Common myeloid progenitor, CD34-positive (primary cell): ENCODE data around the gene POLDIP2.
A peak's percentile ranks its signal among the peaks of the same experiment; 100 is the strongest.

Experiments used
- CTCF ChIA-PET: fragments of 350-600 bp; sonication (Branson Sonifier 250); formaldehyde crosslinking; loops from one replicate; lab custom pipeline; 2021; ENCODE audit warnings: antibody characterized with exemption; lab: Charles Lee
- POLR2A ChIA-PET: fragments of 350-600 bp; sonication (Branson Sonifier 250); formaldehyde crosslinking; loops from one replicate; lab custom pipeline; 2021; ENCODE audit warnings: antibody characterized with exemption; lab: Charles Lee
- DNase-seq, 3 donors: peaks; one replicate each; pipeline versions ENCODE4 v3.0.0 to v3.0.0-alpha.2; 2013
- H3K27ac ChIP-seq, 2 experiments: 1 replicate in 1 of 2; 2 replicates in 1 of 2; pipeline ENCODE4 v1.7.0; 2013; ENCODE audit warnings: inconsistent platforms in 2 of 2, low read length in 2 of 2, mild to moderate bottlenecking in 2 of 2, low read depth in 1 of 2, moderate library complexity in 1 of 2; ENCODE audit not compliant: severe bottlenecking in 2 of 2, insufficient read depth in 1 of 2, poor library complexity in 1 of 2
- H3K27me3 ChIP-seq, 5 experiments: replicated peaks in 2 of 5; 1 replicate in 3 of 5; 2 replicates in 2 of 5; pipeline versions ENCODE4 v1.6.1 to v1.7.0; 2013; ENCODE audit warnings: low read length in 4 of 5, mild to moderate bottlenecking in 2 of 5, moderate library complexity in 2 of 5, inconsistent platforms in 1 of 5; ENCODE audit not compliant: insufficient read depth in 5 of 5, control insufficient read depth in 4 of 5
- H3K36me3 ChIP-seq, 4 experiments: 1 replicate in 2 of 4; 2 replicates in 2 of 4; pipeline versions ENCODE4 v1.6.1 to v1.7.0; 2013; ENCODE audit warnings: low read length in 3 of 4, control low read depth in 1 of 4, mild to moderate bottlenecking in 1 of 4; ENCODE audit not compliant: control insufficient read depth in 4 of 4, insufficient read depth in 4 of 4
- H3K4me1 ChIP-seq, 4 experiments: 1 replicate in 3 of 4; 2 replicates in 1 of 4; pipeline versions ENCODE4 v1.6.1 to v1.7.1; 2013; ENCODE audit warnings: low read length in 3 of 4, mild to moderate bottlenecking in 3 of 4, control low read depth in 1 of 4, inconsistent platforms in 1 of 4, moderate library complexity in 1 of 4; ENCODE audit not compliant: control insufficient read depth in 4 of 4, insufficient read depth in 4 of 4; ENCODE audit errors: control extremely low read depth in 1 of 4
- H3K4me3 ChIP-seq, 7 experiments: 1 replicate in 4 of 7; 2 replicates in 3 of 7; pipeline versions ENCODE4 v1.5.1 to v1.7.0; 2013; ENCODE audit warnings: mild to moderate bottlenecking in 7 of 7, low read length in 6 of 7, moderate library complexity in 6 of 7, inconsistent platforms in 2 of 7, low read depth in 2 of 7, control low read depth in 1 of 7; ENCODE audit not compliant: insufficient read depth in 4 of 7, control insufficient read depth in 1 of 7; ENCODE audit errors: extremely low read depth in 1 of 7
- H3K9me3 ChIP-seq, 5 experiments: 1 replicate in 4 of 5; 2 replicates in 1 of 5; pipeline versions ENCODE4 v1.6.1 to v1.7.1; 2013; ENCODE audit warnings: low read length in 4 of 5, mild to moderate bottlenecking in 2 of 5, inconsistent platforms in 1 of 5, low read depth in 1 of 5, moderate library complexity in 1 of 5; ENCODE audit not compliant: control insufficient read depth in 4 of 5, insufficient read depth in 2 of 5; ENCODE audit errors: control extremely low read depth in 1 of 5
- WGBS: methylation state at CpG from one replicate; pipeline ENCODE4 v1.1.5; 2013; ENCODE audit not compliant: insufficient coverage; 5-methylcytosine and 5-hydroxymethylcytosine counted together

Gene POLDIP2

DNA sequence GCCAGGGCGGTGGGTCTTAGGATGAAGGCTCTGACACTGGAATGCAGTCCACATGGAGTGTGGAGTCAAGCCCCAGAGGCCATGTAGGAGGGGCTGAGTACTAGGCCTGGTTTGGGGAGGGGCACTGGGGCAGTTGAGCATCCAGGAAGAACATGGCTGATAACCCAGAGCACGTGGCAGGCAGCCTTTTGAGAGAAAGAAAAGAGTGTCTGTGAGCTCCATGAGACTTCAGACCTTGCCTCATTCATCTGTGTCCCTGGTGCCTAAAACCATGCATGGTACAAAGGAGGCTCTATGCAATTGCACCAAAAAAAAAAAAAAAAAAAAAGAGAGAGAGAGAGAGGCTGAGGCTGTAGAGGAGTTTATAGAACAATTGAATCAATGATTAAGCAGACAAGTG is 34.1 kb upstream of the POLDIP2 start:
- H3K4me1 ChIP-seq: no peaks in the 10 kb centered on the region
- no peaks in the 10 kb centered on the region for H3K9me3 ChIP-seq
- ChIA-PET POLR2A (interaction anchor here (0.6 kb wide), 1 partner anchor 350 kb away, joined by 5 read pairs; no protein-coding TSS in a partner anchor), CTCF (interaction anchor here (0.7 to 1.5 kb wide), 2 partner anchors 13 to 25 kb away, joined by 3 read pairs; no protein-coding TSS in a partner anchor)
- WGBS: 100% methylated on average over 1 of the region's 2 CpGs
- peaks cover 0 to 1% (median 0%) of the 10 kb centered on the region in 5 experiments for H3K27me3 ChIP-seq
- DNase-seq: no peak
- peaks cover 0 to 67% (median 14%) of the 10 kb centered on the region in 4 experiments for H3K36me3 ChIP-seq
- no peak overlapping the region for H3K27ac ChIP-seq
- H3K4me3 ChIP-seq: no peak overlapping the region

DNA sequence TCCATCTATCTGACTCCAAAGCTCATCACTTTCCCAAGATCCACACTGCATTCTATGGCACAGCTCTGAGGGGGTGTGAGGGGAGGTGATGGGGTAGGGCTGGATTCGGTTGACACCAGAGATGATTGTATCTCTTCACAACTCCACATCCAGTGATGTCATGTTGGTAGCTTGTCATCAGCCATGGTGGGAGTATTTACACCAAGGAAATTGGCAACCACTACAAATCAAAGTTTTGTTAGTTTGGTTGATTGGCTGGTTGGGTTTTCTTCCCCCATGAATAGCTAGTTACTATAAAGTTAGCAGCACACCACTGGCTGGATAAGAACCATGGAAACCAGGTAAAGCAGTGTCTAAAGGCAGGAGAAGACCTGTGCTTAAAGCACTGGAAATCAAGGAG is 33.7 kb upstream of the POLDIP2 start:
- WGBS: no CpG with 5 or more reads among the region's 1 CpG

DNA sequence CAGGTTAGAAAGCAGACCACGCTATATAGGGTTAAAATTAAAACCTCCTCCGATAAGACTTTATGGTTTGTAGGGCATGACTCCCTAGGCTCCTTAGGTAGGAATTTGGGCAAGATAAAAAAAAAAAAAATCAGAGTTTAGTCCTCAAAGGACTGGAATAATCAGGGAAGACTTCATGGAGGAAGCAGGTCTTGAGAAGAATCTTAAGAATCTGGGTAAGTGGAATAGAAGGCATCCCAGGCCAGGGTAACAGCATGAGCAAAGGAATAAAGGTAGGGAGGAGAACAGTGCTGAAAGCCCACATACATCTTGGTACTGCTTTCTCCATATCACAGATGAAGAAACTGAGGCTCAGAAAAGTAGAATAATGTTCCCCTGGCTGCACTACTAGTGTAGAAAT is 33.2 kb upstream of the POLDIP2 start:
- ChIA-PET POLR2A (no interaction called here), CTCF (interaction anchor here (0.7 kb wide), 1 partner anchor 25 kb away, joined by 3 read pairs; no protein-coding TSS in a partner anchor)
- Histone ChIP-seq H3K27ac (no peak overlapping the region), H3K27me3 (peaks cover 0 to 3% (median 0%) of the 10 kb centered on the region in 5 experiments), H3K9me3 (no peaks in the 10 kb centered on the region), H3K36me3 (peaks cover 0 to 59% (median 14%) of the 10 kb centered on the region in 4 experiments), H3K4me3 (no peak overlapping the region), H3K4me1 (peaks cover 0 to under 1% (median under 1%) of the 10 kb centered on the region in 4 experiments)
- no peak for DNase-seq
- WGBS: 100% methylated on average over 1 of the region's 2 CpGs

More for the DNA sequence above, 33.7 kb upstream of the POLDIP2 start:
- no peak overlapping the region for H3K27ac ChIP-seq
- CTCF ChIA-PET: interaction anchor here (0.7 to 1.5 kb wide), 2 partner anchors 13 to 25 kb away, joined by 3 read pairs; no protein-coding TSS in a partner anchor
- POLR2A ChIA-PET: no interaction called here
- no peaks in the 10 kb centered on the region for H3K4me1 ChIP-seq
- H3K27me3 ChIP-seq: peaks cover 0 to 2% (median 0%) of the 10 kb centered on the region in 5 experiments
- no peak overlapping the region for H3K4me3 ChIP-seq
- peaks cover 0 to 63% (median 14%) of the 10 kb centered on the region in 4 experiments for H3K36me3 ChIP-seq
- no peak for DNase-seq
- H3K9me3 ChIP-seq: no peaks in the 10 kb centered on the region

DNA sequence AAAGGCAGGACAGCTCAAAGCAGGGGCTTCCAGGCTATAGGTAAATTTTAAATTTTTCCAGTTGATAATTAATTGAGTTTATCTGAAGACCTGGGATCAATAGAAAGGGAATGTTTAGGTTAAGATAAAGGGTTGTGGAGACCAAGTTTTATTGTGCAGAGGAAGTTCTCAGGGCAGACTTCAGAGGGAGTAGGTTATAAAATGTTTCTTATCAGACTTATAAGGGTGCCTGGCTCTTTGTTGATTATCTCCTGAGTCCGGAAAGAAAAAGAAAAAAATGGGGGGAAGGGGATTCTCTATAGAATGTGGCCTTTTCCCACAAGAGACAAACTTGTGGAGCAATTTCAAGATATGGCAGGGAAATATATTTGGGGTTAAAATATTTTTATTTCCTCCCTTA is 32.8 kb upstream of the POLDIP2 start:
- Histone ChIP-seq H3K4me3 (no peak overlapping the region), H3K36me3 (peaks cover 0 to 54% (median 14%) of the 10 kb centered on the region in 4 experiments), H3K27ac (no peak overlapping the region), H3K27me3 (peaks cover 0 to 3% (median 0%) of the 10 kb centered on the region in 5 experiments), H3K4me1 (peaks cover 0 to 5% (median 2%) of the 10 kb centered on the region in 4 experiments), H3K9me3 (no peaks in the 10 kb centered on the region)
- CTCF ChIA-PET: no interaction called here
- no CpG with 5 or more reads among the region's 1 CpG for WGBS
- no peak for DNase-seq
- POLR2A ChIA-PET: no interaction called here

DNA sequence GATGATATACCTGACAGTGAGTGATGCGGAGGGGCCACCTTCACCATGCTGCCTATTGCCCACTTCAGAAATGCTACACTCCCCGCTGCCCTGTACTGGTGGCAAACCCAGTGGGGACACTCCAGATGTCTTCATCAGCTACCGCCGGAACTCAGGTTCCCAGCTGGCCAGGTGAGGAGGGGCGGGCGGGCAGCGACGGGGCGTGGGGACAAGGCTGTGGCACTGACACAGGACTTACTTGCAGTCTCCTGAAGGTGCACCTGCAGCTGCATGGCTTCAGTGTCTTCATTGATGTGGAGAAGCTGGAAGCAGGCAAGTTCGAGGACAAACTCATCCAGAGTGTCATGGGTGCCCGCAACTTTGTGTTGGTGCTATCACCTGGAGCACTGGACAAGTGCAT is 30.8 kb upstream of the POLDIP2 start:
- DNase-seq: no peak
- Histone ChIP-seq H3K27ac (no peak overlapping the region), H3K36me3 (peaks cover 0 to 41% (median 14%) of the 10 kb centered on the region in 4 experiments), H3K4me3 (no peak overlapping the region), H3K4me1 (peaks cover 0 to 18% (median 12%) of the 10 kb centered on the region in 4 experiments), H3K27me3 (peaks cover 0 to 17% (median 0%) of the 10 kb centered on the region in 5 experiments), H3K9me3 (no peaks in the 10 kb centered on the region)
- CTCF ChIA-PET: no interaction called here
- 100% methylated on average over 10 of the region's 11 CpGs for WGBS
- POLR2A ChIA-PET: no interaction called here

DNA sequence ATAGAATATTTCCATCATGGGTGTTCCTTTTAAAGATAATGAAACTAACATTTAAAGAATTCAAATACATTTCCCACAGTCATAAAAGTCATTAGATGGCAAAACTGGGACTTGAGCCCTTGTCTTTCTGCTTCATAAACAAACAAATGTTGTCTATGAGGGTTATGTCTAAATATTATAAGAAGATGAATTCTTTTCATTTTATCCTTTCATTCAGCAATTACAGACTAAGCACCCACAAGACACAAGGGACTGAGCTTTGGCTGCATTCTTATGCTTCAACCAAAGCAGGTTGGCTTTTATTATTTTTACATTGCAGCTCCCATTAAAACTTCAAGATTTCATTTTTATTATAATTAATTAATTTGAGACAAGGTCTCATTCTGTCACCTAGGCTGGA is 29.1 kb upstream of the POLDIP2 start:
- no peak for DNase-seq
- H3K4me1 ChIP-seq: peaks cover 0 to 21% (median 14%) of the 10 kb centered on the region in 4 experiments
- no peak overlapping the region for H3K4me3 ChIP-seq
- H3K36me3 ChIP-seq: peaks cover 0 to 29% (median 9%) of the 10 kb centered on the region in 4 experiments
- CTCF ChIA-PET: interaction anchor here (1.4 kb wide), 1 partner anchor 39 kb away, joined by 3 read pairs; no protein-coding TSS in a partner anchor
- no peak overlapping the region for H3K27ac ChIP-seq
- peaks cover 0 to 19% (median 0%) of the 10 kb centered on the region in 5 experiments for H3K27me3 ChIP-seq
- H3K9me3 ChIP-seq: no peaks in the 10 kb centered on the region
- POLR2A ChIA-PET: no interaction called here

DNA sequence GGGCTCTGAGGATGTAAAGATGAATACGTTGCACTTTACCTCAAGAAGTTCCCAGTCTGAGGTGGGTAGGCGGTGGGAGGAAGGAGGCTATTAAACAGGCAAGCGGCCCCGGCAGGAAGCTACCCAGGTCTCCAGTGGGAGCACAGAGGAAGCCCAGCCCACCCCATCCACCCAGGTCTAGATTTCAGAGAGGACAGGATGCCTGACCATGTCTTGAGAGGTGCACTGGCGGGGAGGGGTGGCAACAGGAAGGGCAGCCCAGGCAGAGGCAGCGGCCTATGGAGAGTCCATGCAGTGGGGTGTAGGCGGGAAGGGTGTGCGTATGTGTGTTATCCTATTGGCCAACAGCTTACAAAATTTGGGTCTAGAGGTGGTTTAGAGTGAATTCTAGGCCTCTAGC is 28.1 kb upstream of the POLDIP2 start:
- peaks cover 0 to 19% (median 4%) of the 10 kb centered on the region in 4 experiments for H3K36me3 ChIP-seq
- WGBS: 12% methylated on average over 5 of the region's 8 CpGs
- H3K27ac ChIP-seq: no peak overlapping the region
- H3K27me3 ChIP-seq: peaks cover 0 to 27% (median 0%) of the 10 kb centered on the region in 5 experiments
- ChIA-PET CTCF (interaction anchor here (1.6 to 2.3 kb wide), 2 partner anchors 10 to 31 kb away, joined by 3 to 9 read pairs; no protein-coding TSS in a partner anchor), POLR2A (no interaction called here)
- peaks cover 0 to 30% (median 18%) of the 10 kb centered on the region in 4 experiments for H3K4me1 ChIP-seq
- H3K4me3 ChIP-seq: peak overlapping the region in 4 of 7 experiments; percentile 76 to 88 (median 85)
- H3K9me3 ChIP-seq: no peaks in the 10 kb centered on the region
- DNase-seq: peak in 2 of 3 donors; percentile 29 to 33
